Testis (tissue), 3 donors: ENCODE measurements around the gene TMEM119. TPM values are rescaled to one million over a fixed set of nuclear protein-coding genes. Genes with fewer than 3 reads are reported as not detected.
A peak's percentile ranks its signal among the peaks of the same experiment; 100 is the strongest.
"Not testable (repeated sequence)": the region's sequence is repeated elsewhere in the genome, so short reads cannot be mapped to it uniquely, and the experiment has no call there.

ENCODE experiments used
- DNase-seq: peaks from one replicate; pipeline ENCODE4 v3.0.0-alpha.2; 2019
- H3K27ac ChIP-seq, 2 donors: fragments of 200-600 bp; sonication (generic); one replicate each; pipeline ENCODE4 v1.5.1; 2019
- H3K27me3 ChIP-seq: fragments of 200-600 bp; sonication (generic); one replicate; pipeline ENCODE4 v1.5.1; 2019
- H3K36me3 ChIP-seq: fragments of 200-600 bp; sonication (generic); one replicate; pipeline ENCODE4 v1.5.1; 2017; ENCODE audit warnings: low read depth; ENCODE audit errors: missing control alignments
- H3K4me1 ChIP-seq: fragments of 200-600 bp; sonication (generic); one replicate; pipeline ENCODE4 v1.5.1; 2019
- H3K4me3 ChIP-seq, 2 donors: fragments of 200-600 bp; sonication (generic); one replicate each; pipeline ENCODE4 v1.5.1; 2017 to 2019
- H3K9me3 ChIP-seq: fragments of 200-600 bp; sonication (generic); one replicate; pipeline ENCODE4 v1.5.1; 2017
- POLR2A ChIP-seq: fragments of 450-650 bp; IDR thresholded peaks from one replicate; pipeline ENCODE4 v1.6.1; 2017; ENCODE audit warnings: antibody characterized with exemption, mild to moderate bottlenecking, moderate library complexity
- WGBS, 2 donors: methylation state at CpG; one replicate each; pipeline ENCODE4 v1.1.5; 2018; 5-methylcytosine and 5-hydroxymethylcytosine counted together
- intact Hi-C: fragments of 100-400 bp; cut with DNase I; formaldehyde crosslinking; loops from one replicate; pipeline ENCODE4 v1.15.1; 2023; ENCODE audit warnings: low total_unique reads
- polyA plus RNA-seq: library from polyadenylated mRNA; stranded (reverse); fragments of 350-450 nt; fragmentation: Illumina TruSeq; extraction: RNeasy Lipid Tissue Mini Kit (QIAGEN cat#74804); gene quantifications from one replicate; pipeline ENCODE4 v1.2.3, GENCODE V29; 2014; ENCODE audit warnings: low read depth, low replicate concordance; ENCODE audit not compliant: insufficient read depth
- total RNA-seq, 2 donors: library from RNA; depleted of rRNA; stranded (reverse); fragments of >200 nt; gene quantifications; one replicate each; pipeline ENCODE4 v1.2.3, GENCODE V29; 2016
- TF ChIP-seq, protein P1 (sequence below), 3 experiments: fragments of 450-650 bp in 2 of 3; fragments of 200-600 bp in 1 of 3; sonication (generic) in 1 of 3; IDR thresholded peaks; one replicate each; pipeline ENCODE4 v1.5.1; 2016 to 2019; ENCODE audit warnings: antibody characterized with exemption in 3 of 3, mild to moderate bottlenecking in 2 of 3, moderate library complexity in 1 of 3

The TMEM119 gene
- total and polyA plus RNA-seq, 3 donors from 2014 or later = 5.3 to 17.1 (median 9.6) TPM

DNA sequence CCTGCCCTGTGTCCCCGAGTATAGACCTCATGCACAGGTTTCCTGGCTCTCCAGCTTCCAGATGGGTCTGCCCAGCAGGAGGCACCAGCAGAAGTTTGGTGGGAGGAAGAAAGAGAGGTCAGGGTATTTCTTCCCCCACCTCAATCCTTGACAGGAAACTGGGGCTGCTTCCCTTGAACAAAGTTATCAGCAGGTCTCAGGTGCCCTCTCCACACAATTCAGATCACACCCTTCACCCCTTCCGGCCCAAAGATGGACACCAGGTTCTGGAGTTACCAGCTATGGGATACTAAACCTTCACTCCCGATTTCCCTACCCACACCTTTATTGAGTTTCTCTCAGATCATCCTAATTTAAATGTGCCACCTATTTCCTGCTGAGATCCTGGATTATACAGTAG, 38.1 kb downstream of the TMEM119 start:
- WGBS, 2 donors = 32 to 48% methylated on average over 3 of the region's 3 CpGs
- H3K4me1 ChIP-seq = peaks cover 26% of the 10 kb centered on the region

DNA sequence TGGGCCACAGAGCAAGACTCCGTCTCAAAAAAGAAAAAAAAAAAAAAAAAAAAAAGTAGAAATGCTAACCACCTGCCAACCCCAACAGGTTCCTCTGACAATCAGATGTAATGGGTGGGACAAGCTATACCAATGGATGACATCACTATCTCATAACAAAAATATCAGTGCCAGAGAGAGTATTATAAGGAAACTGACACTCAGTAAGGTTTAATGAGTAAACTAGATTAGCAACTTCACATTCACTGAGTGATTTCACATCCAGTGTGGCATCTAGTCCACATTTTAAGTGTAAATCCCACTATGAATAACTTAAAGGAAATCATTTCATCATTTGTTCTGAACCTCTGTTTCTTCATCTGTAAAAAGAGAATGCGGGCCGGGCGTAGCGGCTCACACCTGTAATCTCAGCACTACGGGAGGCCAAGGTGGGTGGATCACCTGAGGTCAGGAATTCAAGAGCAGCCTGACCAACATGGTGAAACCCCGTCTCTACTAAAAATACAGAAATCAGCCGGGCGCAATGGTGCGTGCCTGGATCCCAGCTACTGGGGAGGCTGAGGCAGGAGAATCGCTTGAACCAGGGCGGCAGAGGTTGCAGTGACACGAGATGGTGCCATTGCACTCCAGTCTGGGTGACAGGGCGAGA, 38.8 kb downstream of the TMEM119 start:
- TF ChIP-seq, protein P1, sequence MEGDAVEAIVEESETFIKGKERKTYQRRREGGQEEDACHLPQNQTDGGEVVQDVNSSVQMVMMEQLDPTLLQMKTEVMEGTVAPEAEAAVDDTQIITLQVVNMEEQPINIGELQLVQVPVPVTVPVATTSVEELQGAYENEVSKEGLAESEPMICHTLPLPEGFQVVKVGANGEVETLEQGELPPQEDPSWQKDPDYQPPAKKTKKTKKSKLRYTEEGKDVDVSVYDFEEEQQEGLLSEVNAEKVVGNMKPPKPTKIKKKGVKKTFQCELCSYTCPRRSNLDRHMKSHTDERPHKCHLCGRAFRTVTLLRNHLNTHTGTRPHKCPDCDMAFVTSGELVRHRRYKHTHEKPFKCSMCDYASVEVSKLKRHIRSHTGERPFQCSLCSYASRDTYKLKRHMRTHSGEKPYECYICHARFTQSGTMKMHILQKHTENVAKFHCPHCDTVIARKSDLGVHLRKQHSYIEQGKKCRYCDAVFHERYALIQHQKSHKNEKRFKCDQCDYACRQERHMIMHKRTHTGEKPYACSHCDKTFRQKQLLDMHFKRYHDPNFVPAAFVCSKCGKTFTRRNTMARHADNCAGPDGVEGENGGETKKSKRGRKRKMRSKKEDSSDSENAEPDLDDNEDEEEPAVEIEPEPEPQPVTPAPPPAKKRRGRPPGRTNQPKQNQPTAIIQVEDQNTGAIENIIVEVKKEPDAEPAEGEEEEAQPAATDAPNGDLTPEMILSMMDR (IDR thresholded peaks at IDR 0.05) = no peak
- TF ChIP-seq POLR2A = no peak
- H3K4me1 ChIP-seq = peaks cover 26% of the 10 kb centered on the region
- H3K4me3 ChIP-seq = no peak overlapping the region
- 68 to 75% methylated on average over 14 of the region's 14 CpGs for WGBS, 2 donors
- no peaks in the 10 kb centered on the region for H3K36me3 ChIP-seq
- intact Hi-C loops = no loop called here
- H3K9me3 ChIP-seq = no peaks in the 10 kb centered on the region
- DNase-seq = no peak
- no peak overlapping the region for H3K27ac ChIP-seq
- H3K27me3 ChIP-seq = no peaks in the 10 kb centered on the region

More for the DNA sequence above, 38.1 kb downstream of the TMEM119 start:
- no peaks in the 10 kb centered on the region for H3K36me3 ChIP-seq
- no peaks in the 10 kb centered on the region for H3K27me3 ChIP-seq
- no peak overlapping the region for H3K27ac ChIP-seq
- intact Hi-C loops = no loop called here
- no peaks in the 10 kb centered on the region for H3K9me3 ChIP-seq
- no peak for TF ChIP-seq POLR2A
- TF ChIP-seq, protein P1 (IDR thresholded peaks at IDR 0.05) = no peak
- no peak for DNase-seq
- H3K4me3 ChIP-seq = peak overlapping the region; percentile 91 to 93

GRCh38 chr12:108555383-108555782, 42.5 kb downstream of the TMEM119 start:
- H3K4me1 ChIP-seq = peaks cover 19% of the 10 kb centered on the region
- H3K36me3 ChIP-seq, DNase-seq, intact Hi-C loops, H3K9me3 ChIP-seq, H3K27ac ChIP-seq, H3K27me3 ChIP-seq, H3K4me3 ChIP-seq: not testable (repeated sequence)
- 85% methylated on average over 9 of the region's 9 CpGs for WGBS, 2 donors

GRCh38 chr12:108553799-108554198, 44.1 kb downstream of the TMEM119 start:
- Histone ChIP-seq H3K4me3 (no peak overlapping the region), H3K9me3 (no peaks in the 10 kb centered on the region), H3K4me1 (peaks cover 7% of the 10 kb centered on the region), H3K27me3 (no peaks in the 10 kb centered on the region), H3K36me3 (no peaks in the 10 kb centered on the region), H3K27ac (no peak overlapping the region)
- DNase-seq = no peak
- TF ChIP-seq, protein P1 (IDR thresholded peaks at IDR 0.05) = no peak
- TF ChIP-seq POLR2A = no peak
- WGBS, 2 donors = 90 to 94% methylated on average over 5 of the region's 5 CpGs
- intact Hi-C loops = no loop called here

DNA sequence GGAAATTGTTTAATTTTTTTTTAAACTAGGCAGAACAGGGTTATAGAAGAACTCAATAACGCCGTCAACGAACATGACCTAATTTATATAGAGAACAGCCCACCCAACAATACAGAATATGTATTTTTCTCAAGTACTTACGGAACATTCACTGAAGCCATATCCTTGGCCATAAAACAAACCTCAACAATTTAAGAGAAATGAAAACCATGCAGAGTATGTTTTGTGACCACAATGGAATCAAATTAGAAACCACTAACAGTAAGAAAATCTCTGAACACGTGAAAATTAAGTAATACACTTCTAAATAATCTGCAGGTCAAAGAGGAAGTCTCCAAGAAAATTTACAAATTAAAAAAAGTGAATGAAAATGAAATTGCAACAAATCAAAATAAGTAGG, 46.3 kb downstream of the TMEM119 start:
- Histone ChIP-seq H3K27me3 (no peaks in the 10 kb centered on the region), H3K36me3 (no peaks in the 10 kb centered on the region), H3K9me3 (no peaks in the 10 kb centered on the region), H3K4me3 (no peak overlapping the region), H3K27ac (no peak overlapping the region), H3K4me1 (no peaks in the 10 kb centered on the region)
- TF ChIP-seq, protein P1 (IDR thresholded peaks at IDR 0.05) = no peak
- TF ChIP-seq POLR2A = no peak
- no peak for DNase-seq
- intact Hi-C loops = no loop called here
- 82 to 90% methylated on average over 5 of the region's 5 CpGs for WGBS, 2 donors
